A673 (cell line): ENCODE measurements around the gene GOLGA1. TPM values are rescaled to one million over a fixed set of nuclear protein-coding genes. Genes with fewer than 3 reads are reported as not detected.

ENCODE experiments used
- BruUV-seq: library from RNA; stranded (reverse); fragments of 400-500 nt; replicated peaks from 2 replicates; lab custom pipeline; 2021; lab: Mats Ljungman, UMichigan
- CTCF ChIA-PET: fragments of 300-600 bp; sonication (Branson Sonifier 250); formaldehyde crosslinking; loops from one replicate; lab custom pipeline; 2022; ENCODE audit warnings: antibody characterized with exemption; lab: Charles Lee
- POLR2A ChIA-PET: fragments of 300-600 bp; sonication (Branson Sonifier 250); formaldehyde crosslinking; loops from one replicate; lab custom pipeline; 2022; ENCODE audit warnings: antibody characterized with exemption; ENCODE audit not compliant: low non-redundant PET; lab: Charles Lee
- DNase-seq: peaks from one replicate; pipeline ENCODE4 v3.0.0-alpha.2; 2015; ENCODE audit warnings: low spot score
- H3K27ac ChIP-seq: fragments of 200-600 bp; sonication (generic); 2 replicates; pipeline ENCODE4 v1.5.1; 2016; ENCODE audit warnings: mixed run types, low read depth, mild to moderate bottlenecking, mixed read lengths, antibody characterized with exemption, low read length; ENCODE audit not compliant: poor library complexity, severe bottlenecking
- H3K27me3 ChIP-seq: fragments of 200-600 bp; sonication (generic); replicated peaks from 2 replicates; pipeline ENCODE4 v1.6.1; 2017; ENCODE audit warnings: mixed run types, low read depth, mild to moderate bottlenecking, mixed read lengths, antibody characterized with exemption, low read length; ENCODE audit not compliant: insufficient read depth, poor library complexity
- H3K36me3 ChIP-seq: fragments of 200-600 bp; sonication (generic); 2 replicates; pipeline ENCODE4 v1.6.1; 2016; ENCODE audit warnings: mixed run types, mild to moderate bottlenecking, mixed read lengths, antibody characterized with exemption, low read length; ENCODE audit not compliant: insufficient read depth, poor library complexity, severe bottlenecking
- H3K4me1 ChIP-seq: fragments of 200-600 bp; sonication (generic); 2 replicates; pipeline ENCODE4 v1.6.1; 2017; ENCODE audit warnings: mixed run types, mild to moderate bottlenecking, mixed read lengths, antibody characterized with exemption, low read length; ENCODE audit not compliant: insufficient read depth, poor library complexity, severe bottlenecking
- H3K4me3 ChIP-seq: fragments of 200-600 bp; sonication (generic); 2 replicates; pipeline ENCODE4 v1.5.1; 2016; ENCODE audit warnings: low read depth, mixed run types, mild to moderate bottlenecking, mixed read lengths, low read length; ENCODE audit not compliant: poor library complexity, severe bottlenecking
- H3K9me3 ChIP-seq: fragments of 200-600 bp; sonication (generic); 2 replicates; pipeline ENCODE4 v1.6.1; 2016; ENCODE audit warnings: mixed run types, low read depth, mild to moderate bottlenecking, mixed read lengths, antibody characterized with exemption, low read length; ENCODE audit not compliant: poor library complexity, severe bottlenecking
- EZH2 ChIP-seq: fragments of 200-600 bp; sonication (generic); IDR thresholded peaks from 2 replicates; pipeline ENCODE4 v1.6.1; 2017; ENCODE audit warnings: borderline replicate concordance, low read depth, mild to moderate bottlenecking, mixed read lengths, antibody characterized with exemption, low read length; ENCODE audit not compliant: poor library complexity, severe bottlenecking
- intact Hi-C: fragments of 100-400 bp; cut with micrococcal nuclease; formaldehyde crosslinking; loops from one replicate; pipeline ENCODE4 v1.10.0; 2022; ENCODE audit not compliant: unreplicated experiment
- total RNA-seq: library from RNA; stranded (reverse); gene quantifications from 2 replicates; pipeline ENCODE4 v1.2.3, GENCODE V29; 2021
- TF ChIP-seq, protein P1 (sequence below): fragments of 300-800, 200-600 bp; sonication (generic); conservative IDR thresholded peaks from 2 replicates; pipeline ENCODE4 v1.5.1; 2017; ENCODE audit warnings: low read depth, mild to moderate bottlenecking, antibody characterized with exemption, low read length, moderate library complexity, mixed read lengths

The GOLGA1 gene
- total RNA-seq, 1 experiment from 2014 or later: 21.7 TPM

DNA sequence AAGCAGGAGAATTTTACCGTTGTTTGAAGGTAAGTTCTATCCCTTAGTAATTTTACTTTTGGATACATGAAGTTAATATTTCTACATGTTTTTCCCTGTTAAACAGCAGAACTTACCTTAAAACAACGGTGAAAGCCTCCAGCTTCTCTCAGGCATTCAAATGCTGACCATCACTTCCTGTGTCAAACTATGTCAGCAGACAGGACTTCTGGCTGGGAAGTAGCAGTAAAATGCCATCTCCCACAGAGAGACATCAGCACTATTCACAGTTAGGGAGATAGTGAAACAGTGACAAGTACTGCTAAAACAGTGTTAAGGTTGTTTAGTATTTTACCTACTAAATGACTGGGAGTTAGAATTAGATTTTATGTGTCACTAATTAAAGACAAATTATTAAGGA lies 34.2 kb upstream of the GOLGA1 start:
- ChIA-PET CTCF (no interaction called here), POLR2A (no interaction called here)
- Histone ChIP-seq H3K36me3 (peaks cover 6% of the 10 kb centered on the region), H3K27me3 (no peaks in the 10 kb centered on the region), H3K4me1 (no peaks in the 10 kb centered on the region), H3K27ac (no peak overlapping the region), H3K4me3 (no peak overlapping the region), H3K9me3 (no peaks in the 10 kb centered on the region)
- no peak for DNase-seq
- no TSS peak for BruUV-seq
- TF ChIP-seq, protein P1, sequence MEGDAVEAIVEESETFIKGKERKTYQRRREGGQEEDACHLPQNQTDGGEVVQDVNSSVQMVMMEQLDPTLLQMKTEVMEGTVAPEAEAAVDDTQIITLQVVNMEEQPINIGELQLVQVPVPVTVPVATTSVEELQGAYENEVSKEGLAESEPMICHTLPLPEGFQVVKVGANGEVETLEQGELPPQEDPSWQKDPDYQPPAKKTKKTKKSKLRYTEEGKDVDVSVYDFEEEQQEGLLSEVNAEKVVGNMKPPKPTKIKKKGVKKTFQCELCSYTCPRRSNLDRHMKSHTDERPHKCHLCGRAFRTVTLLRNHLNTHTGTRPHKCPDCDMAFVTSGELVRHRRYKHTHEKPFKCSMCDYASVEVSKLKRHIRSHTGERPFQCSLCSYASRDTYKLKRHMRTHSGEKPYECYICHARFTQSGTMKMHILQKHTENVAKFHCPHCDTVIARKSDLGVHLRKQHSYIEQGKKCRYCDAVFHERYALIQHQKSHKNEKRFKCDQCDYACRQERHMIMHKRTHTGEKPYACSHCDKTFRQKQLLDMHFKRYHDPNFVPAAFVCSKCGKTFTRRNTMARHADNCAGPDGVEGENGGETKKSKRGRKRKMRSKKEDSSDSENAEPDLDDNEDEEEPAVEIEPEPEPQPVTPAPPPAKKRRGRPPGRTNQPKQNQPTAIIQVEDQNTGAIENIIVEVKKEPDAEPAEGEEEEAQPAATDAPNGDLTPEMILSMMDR: no peak
- TF ChIP-seq EZH2: no peak
- intact Hi-C loops: no loop called here

DNA sequence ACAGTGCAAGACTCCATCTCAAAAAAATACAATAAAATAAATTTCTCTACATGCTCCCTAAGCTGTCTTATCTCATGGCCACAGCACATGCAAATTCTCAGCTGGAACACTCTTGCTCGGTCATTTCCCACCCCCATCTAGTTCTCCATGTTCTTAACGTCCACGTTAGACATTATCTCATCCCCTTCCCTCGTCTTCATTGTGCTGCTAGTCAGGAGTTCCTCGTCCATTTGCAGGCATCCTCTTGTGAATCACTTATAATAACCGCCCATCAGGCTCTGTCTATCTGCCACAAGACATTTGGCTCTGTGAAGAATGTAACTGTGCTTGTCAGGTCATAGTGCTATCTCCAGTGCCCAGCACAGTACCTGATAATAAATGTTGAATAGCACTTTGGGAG lies 32.9 kb upstream of the GOLGA1 start:
- POLR2A ChIA-PET: no interaction called here
- no peaks in the 10 kb centered on the region for H3K9me3 ChIP-seq
- no peak overlapping the region for H3K4me3 ChIP-seq
- BruUV-seq: no TSS peak
- peaks cover 9% of the 10 kb centered on the region for H3K36me3 ChIP-seq
- no peaks in the 10 kb centered on the region for H3K4me1 ChIP-seq
- CTCF ChIA-PET: no interaction called here
- no peak for DNase-seq
- TF ChIP-seq, protein P1: no peak
- no peak for TF ChIP-seq EZH2
- intact Hi-C loops: no loop called here
- no peaks in the 10 kb centered on the region for H3K27me3 ChIP-seq
- H3K27ac ChIP-seq: no peak overlapping the region

DNA sequence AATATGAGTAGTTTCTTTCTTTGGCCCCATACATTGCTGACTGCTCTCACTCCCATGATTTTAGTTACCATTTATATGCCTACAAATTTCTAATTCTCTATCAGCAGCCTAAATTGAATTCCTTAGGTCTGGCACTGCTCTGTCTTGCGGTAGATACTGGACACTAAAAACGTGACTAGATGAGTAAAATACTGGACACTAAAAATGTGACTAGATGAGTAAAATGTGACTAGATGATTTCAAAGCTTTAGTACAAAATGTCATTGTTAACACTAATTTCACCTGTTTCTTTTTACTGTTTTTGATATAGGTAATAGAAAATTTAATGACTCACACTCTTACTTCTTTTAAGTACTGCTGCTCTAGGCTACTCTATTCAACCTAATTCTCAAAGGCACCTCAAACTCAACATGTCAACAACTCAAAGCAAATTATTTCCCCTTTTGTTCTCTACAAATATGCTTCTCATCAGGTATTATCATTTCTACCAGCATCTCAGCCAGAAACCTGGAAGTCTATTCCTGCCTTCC lies 31.4 kb upstream of the GOLGA1 start:
- Histone ChIP-seq H3K27me3 (no peaks in the 10 kb centered on the region), H3K36me3 (peaks cover 9% of the 10 kb centered on the region), H3K4me1 (no peaks in the 10 kb centered on the region), H3K27ac (no peak overlapping the region), H3K4me3 (no peak overlapping the region), H3K9me3 (no peaks in the 10 kb centered on the region)
- no TSS peak for BruUV-seq
- ChIA-PET CTCF (no interaction called here), POLR2A (no interaction called here)
- no peak for DNase-seq
- intact Hi-C loops: no loop called here
- no peak for TF ChIP-seq EZH2
- TF ChIP-seq, protein P1: no peak
